Naive thymus-derived CD4-positive, alpha-beta T cell (primary cell): ENCODE data around the gene CDK15. TPM values are rescaled to one million over a fixed set of nuclear protein-coding genes. Genes with fewer than 3 reads are reported as not detected.

Source experiments
- ATAC-seq: fragments of 150-1000 bp; cut with Tn5 transposase; 2 replicates; pipeline ENCODE4 v1.10.0; 2021; ENCODE audit warnings: mild to moderate bottlenecking, moderate library complexity
- CTCF ChIA-PET: fragments of 350-600 bp; sonication (Branson Sonifier 250); formaldehyde crosslinking; loops from one replicate; lab custom pipeline; 2021; ENCODE audit warnings: antibody characterized with exemption; lab: Charles Lee
- POLR2A ChIA-PET: fragments of 350-600 bp; sonication (Branson Sonifier 250); formaldehyde crosslinking; loops from one replicate; lab custom pipeline; 2021; ENCODE audit warnings: antibody characterized with exemption, inconsistent platforms; lab: Charles Lee
- DNase-seq, 9 donors: peaks; one replicate each; pipeline versions ENCODE4 v3.0.0 to v3.0.0-alpha.2; 2020 to 2022; ENCODE audit warnings: mixed read lengths in 1 of 9
- H3K27ac ChIP-seq: one replicate; pipeline ENCODE4 v1.7.0; 2013; ENCODE audit warnings: mild to moderate bottlenecking, low read depth, low read length, moderate library complexity
- H3K27me3 ChIP-seq, 2 donors: one replicate each; pipeline ENCODE4 v1.7.0; 2013; ENCODE audit warnings: low read length in 2 of 2, mild to moderate bottlenecking in 2 of 2, moderate library complexity in 2 of 2; ENCODE audit not compliant: control insufficient read depth in 2 of 2, insufficient read depth in 2 of 2
- H3K36me3 ChIP-seq, 3 experiments: 1 replicate in 2 of 3; 2 replicates in 1 of 3; pipeline ENCODE4 v1.7.0; 2013; ENCODE audit warnings: low read length in 3 of 3, mild to moderate bottlenecking in 3 of 3, moderate library complexity in 1 of 3; ENCODE audit not compliant: insufficient read depth in 3 of 3, control insufficient read depth in 2 of 3
- H3K4me1 ChIP-seq, 2 donors: one replicate each; pipeline ENCODE4 v1.7.0; 2013; ENCODE audit warnings: low read length in 2 of 2, mild to moderate bottlenecking in 2 of 2, moderate library complexity in 1 of 2; ENCODE audit not compliant: control insufficient read depth in 2 of 2, insufficient read depth in 2 of 2
- H3K4me3 ChIP-seq: 2 replicates; pipeline ENCODE4 v1.7.0; 2013; ENCODE audit warnings: mild to moderate bottlenecking, low read length
- H3K9me3 ChIP-seq, 3 experiments: 1 replicate in 2 of 3; 2 replicates in 1 of 3; pipeline ENCODE4 v1.7.0; 2013; ENCODE audit warnings: low read length in 3 of 3; ENCODE audit not compliant: control insufficient read depth in 2 of 3
- H3K27ac Mint-ChIP-seq, 9 donors: one replicate each; pipeline ENCODE4 v1.8.0; 2020 to 2022; ENCODE audit warnings: mixed read lengths in 9 of 9, mild to moderate bottlenecking in 8 of 9, moderate library complexity in 5 of 9, inconsistent platforms in 2 of 9
- H3K27me3 Mint-ChIP-seq, 5 donors: one replicate each; pipeline ENCODE4 v1.8.0; 2021 to 2022; ENCODE audit warnings: mixed read lengths in 5 of 5, mild to moderate bottlenecking in 1 of 5
- H3K36me3 Mint-ChIP-seq, 5 donors: one replicate each; pipeline ENCODE4 v1.8.0; 2020 to 2022; ENCODE audit warnings: mixed read lengths in 5 of 5, mild to moderate bottlenecking in 3 of 5, inconsistent platforms in 1 of 5
- H3K4me1 Mint-ChIP-seq, 7 donors: one replicate each; pipeline ENCODE4 v1.8.0; 2020 to 2022; ENCODE audit warnings: mixed read lengths in 7 of 7, mild to moderate bottlenecking in 3 of 7, inconsistent platforms in 1 of 7
- H3K4me3 Mint-ChIP-seq, 10 donors: one replicate each; pipeline ENCODE4 v1.8.0; 2020 to 2022; ENCODE audit warnings: mild to moderate bottlenecking in 10 of 10, mixed read lengths in 10 of 10, moderate library complexity in 6 of 10, inconsistent platforms in 2 of 10
- H3K9me3 Mint-ChIP-seq, 11 donors: one replicate each; pipeline ENCODE4 v1.8.0; 2020 to 2022; ENCODE audit warnings: mixed read lengths in 11 of 11, mild to moderate bottlenecking in 4 of 11, inconsistent platforms in 1 of 11, moderate library complexity in 1 of 11
- intact Hi-C, 2 donors: fragments of 100-400 bp; cut with micrococcal nuclease; formaldehyde crosslinking; loops; one replicate each; pipeline ENCODE4 v1.15.1; 2023
- polyA plus RNA-seq, 2 donors: library from polyadenylated mRNA; unstranded; fragments of 300-500 nt; fragmentation: Illumina TruSeq; gene quantifications; one replicate each; pipeline ENCODE4 v1.2.3, GENCODE V29; 2021
- total RNA-seq, 6 experiments: library from RNA in 5 of 6; stranded (reverse) in 5 of 6; gene quantifications; 1 replicate in 5 of 6; 2 replicates in 1 of 6; pipeline ENCODE4 v1.2.3 and lab custom pipeline; 2021 to 2026

CDK15 gene
- total and polyA plus RNA-seq, 7 experiments from 2014 or later = not detected

GRCh38 chr2:201937343-201937742 lies 131.0 kb downstream of the CDK15 start:
- Histone ChIP-seq H3K27ac (no peak overlapping the region), H3K9me3 (no peaks in the 10 kb centered on the region), H3K4me1 (no peaks in the 10 kb centered on the region), H3K27me3 (no peaks in the 10 kb centered on the region), H3K4me3 (no peak overlapping the region), H3K36me3 (no peaks in the 10 kb centered on the region)
- DNase-seq (no peak), ATAC-seq (no peak)
- Mint-ChIP-seq H3K36me3 (no peaks in the 10 kb centered on the region), H3K4me1 (no peaks in the 10 kb centered on the region), H3K27me3 (peaks cover 11 to 17% (median 16%) of the 10 kb centered on the region in 5 donors), H3K4me3 (no peak overlapping the region), H3K27ac (no peak overlapping the region), H3K9me3 (peaks cover 0 to 4% (median 0%) of the 10 kb centered on the region in 11 donors)
- ChIA-PET CTCF (no interaction called here), POLR2A (no interaction called here)
- intact Hi-C loops = no loop called here

GRCh38 chr2:201938156-201938775 lies 131.9 kb downstream of the CDK15 start:
- ChIA-PET POLR2A (no interaction called here), CTCF (no interaction called here)
- no peaks in the 10 kb centered on the region for H3K36me3 Mint-ChIP-seq
- no peaks in the 10 kb centered on the region for H3K36me3 ChIP-seq
- DNase-seq = no peak
- no peaks in the 10 kb centered on the region for H3K9me3 ChIP-seq
- no peak overlapping the region for H3K27ac ChIP-seq
- H3K27ac Mint-ChIP-seq = no peak overlapping the region
- H3K4me1 ChIP-seq = no peaks in the 10 kb centered on the region
- H3K27me3 Mint-ChIP-seq = peaks cover 4 to 16% (median 11%) of the 10 kb centered on the region in 5 donors
- peaks cover 0 to 4% (median 0%) of the 10 kb centered on the region in 11 donors for H3K9me3 Mint-ChIP-seq
- H3K27me3 ChIP-seq = no peaks in the 10 kb centered on the region
- ATAC-seq = no peak
- no peak overlapping the region for H3K4me3 ChIP-seq
- intact Hi-C loops = no loop called here
- H3K4me3 Mint-ChIP-seq = no peak overlapping the region
- no peaks in the 10 kb centered on the region for H3K4me1 Mint-ChIP-seq

- CTCF ChIA-PET = interaction anchor here (0.6 kb wide), 1 partner anchor 233 kb away, joined by 4 read pairs; no protein-coding TSS in a partner anchor
- peaks cover 0 to 4% (median 0%) of the 10 kb centered on the region in 11 donors for H3K9me3 Mint-ChIP-seq
- peaks cover 3 to 16% (median 11%) of the 10 kb centered on the region in 5 donors for H3K27me3 Mint-ChIP-seq
- Histone ChIP-seq H3K36me3 (no peaks in the 10 kb centered on the region), H3K9me3 (no peaks in the 10 kb centered on the region), H3K27ac (no peak overlapping the region), H3K4me3 (no peak overlapping the region), H3K27me3 (no peaks in the 10 kb centered on the region), H3K4me1 (no peaks in the 10 kb centered on the region)
- no peak for DNase-seq
- no peak for ATAC-seq
- POLR2A ChIA-PET = no interaction called here
- no peak overlapping the region for H3K27ac Mint-ChIP-seq
- no peak overlapping the region for H3K4me3 Mint-ChIP-seq
- no peaks in the 10 kb centered on the region for H3K36me3 Mint-ChIP-seq
- intact Hi-C loops = no loop called here
- H3K4me1 Mint-ChIP-seq = no peaks in the 10 kb centered on the region
Observed at GRCh38 chr2:201938781-201939180, 132.4 kb downstream of the CDK15 start.

GRCh38 chr2:201939453-201939941 lies 133.2 kb downstream of the CDK15 start:
- H3K36me3 Mint-ChIP-seq = no peaks in the 10 kb centered on the region
- peaks cover 3 to 16% (median 11%) of the 10 kb centered on the region in 5 donors for H3K27me3 Mint-ChIP-seq
- Histone ChIP-seq H3K27me3 (no peaks in the 10 kb centered on the region), H3K4me3 (no peak overlapping the region), H3K36me3 (no peaks in the 10 kb centered on the region), H3K27ac (no peak overlapping the region), H3K9me3 (no peaks in the 10 kb centered on the region), H3K4me1 (no peaks in the 10 kb centered on the region)
- no peak overlapping the region for H3K27ac Mint-ChIP-seq
- POLR2A ChIA-PET = no interaction called here
- no peak overlapping the region for H3K4me3 Mint-ChIP-seq
- ATAC-seq (no peak), DNase-seq (no peak)
- intact Hi-C loops = no loop called here
- CTCF ChIA-PET = no interaction called here
- peaks cover 0 to 4% (median 0%) of the 10 kb centered on the region in 11 donors for H3K9me3 Mint-ChIP-seq
- no peaks in the 10 kb centered on the region for H3K4me1 Mint-ChIP-seq

- ChIA-PET POLR2A (no interaction called here), CTCF (no interaction called here)
- no peaks in the 10 kb centered on the region for H3K9me3 Mint-ChIP-seq
- H3K36me3 Mint-ChIP-seq = no peaks in the 10 kb centered on the region
- no peaks in the 10 kb centered on the region for H3K27me3 ChIP-seq
- intact Hi-C loops = no loop called here
- no peaks in the 10 kb centered on the region for H3K9me3 ChIP-seq
- DNase-seq (no peak), ATAC-seq (no peak)
- H3K4me3 Mint-ChIP-seq = no peak overlapping the region
- no peaks in the 10 kb centered on the region for H3K36me3 ChIP-seq
- no peak overlapping the region for H3K27ac Mint-ChIP-seq
- H3K27me3 Mint-ChIP-seq = peaks cover 0 to 14% (median 3%) of the 10 kb centered on the region in 5 donors
- H3K4me3 ChIP-seq = no peak overlapping the region
- no peaks in the 10 kb centered on the region for H3K4me1 Mint-ChIP-seq
- H3K27ac ChIP-seq = no peak overlapping the region
- no peaks in the 10 kb centered on the region for H3K4me1 ChIP-seq
Observed at GRCh38 chr2:201942531-201942930, 136.2 kb downstream of the CDK15 start.

Other genes starting within 250 kb of the CDK15 start
- gene TMEM237, start 163.0 kb upstream of the CDK15 start, total RNA-seq = 10 to 100 TPM in 1 of 5 experiments, 1 to 10 TPM in 4; 3.2 to 13.4 (median 4.7) TPM
- 1 to 10 TPM; 2.7 to 3.2 TPM for gene TMEM237, start 163.0 kb upstream of the CDK15 start, polyA plus RNA-seq
- gene MPP4, start 107.9 kb upstream of the CDK15 start, total RNA-seq = under 1 TPM in 2 of 5 experiments, not detected in 3; 0.12 to 0.47 TPM
- gene MPP4, start 107.9 kb upstream of the CDK15 start, polyA plus RNA-seq = not detected
- gene ALS2, start 25.6 kb upstream of the CDK15 start, total RNA-seq = 10 to 100 TPM in 4 of 5 experiments, 1 to 10 TPM in 1; 8.9 to 13.5 (median 10.7) TPM
- gene ALS2, start 25.6 kb upstream of the CDK15 start, polyA plus RNA-seq = 1 to 10 TPM; 3.6 to 4.1 TPM
- gene FZD7, start 227.3 kb downstream of the CDK15 start, total RNA-seq = under 1 TPM; 0.27 to 0.99 (median 0.43) TPM
- gene FZD7, start 227.3 kb downstream of the CDK15 start, polyA plus RNA-seq = under 1 TPM in 1 of 2 donors, not detected in 1; 0.17 TPM